HepG2 (cell line): ENCODE data around the gene RXYLT1. TPM values are rescaled to one million over a fixed set of nuclear protein-coding genes. Genes with fewer than 3 reads are reported as not detected.
"Not testable (repeated sequence)": the region's sequence is repeated elsewhere in the genome, so short reads cannot be mapped to it uniquely, and the experiment has no call there.

Source experiments
- ATAC-seq: fragments of 200-7000 bp; cut with Tn5 transposase; 3 replicates; pipeline ENCODE4 v1.9.1; 2020; ENCODE audit warnings: mild to moderate bottlenecking, moderate library complexity
- BruUV-seq: library from RNA; stranded (reverse); fragments of 400-500 nt; replicated peaks from 2 replicates; lab custom pipeline; 2021; lab: Mats Ljungman, UMichigan
- CTCF ChIA-PET: fragments of 300-600 bp; formaldehyde crosslinking; extraction: SDS; loops from one replicate; lab custom pipeline; 2021; ENCODE audit warnings: low total read pairs, inconsistent platforms, low intra/inter-chr PET ratio; lab: Yijun Ruan, JAX
- POLR2A ChIA-PET: fragments of 350-600 bp; sonication (Branson Sonifier 250); formaldehyde crosslinking; loops from one replicate; lab custom pipeline; 2020; ENCODE audit warnings: antibody characterized with exemption, inconsistent platforms; lab: Yijun Ruan, JAX
- DNase-seq: peaks from one replicate; pipeline ENCODE4 v3.0.0-alpha.2; 2015; ENCODE audit warnings: low spot score
- FAIRE-seq: peaks from 3 replicates; lab custom pipeline; 2011; peaks lifted over from hg19 to GRCh38; lab: Jason Lieb, UNC
- H2AFZ ChIP-seq: one replicate; pipeline ENCODE4 v1.6.1; 2011; ENCODE audit warnings: low read length, inconsistent platforms
- H3K27ac ChIP-seq: fragments of 300-600 bp; 3 replicates; pipeline ENCODE4 v1.8.0; 2011; ENCODE audit warnings: mixed run types, mild to moderate bottlenecking, mixed read lengths, low read length, inconsistent platforms; ENCODE audit not compliant: insufficient read depth; ENCODE audit errors: extremely low read length
- H3K27me3 ChIP-seq, 2 experiments: fragments of 200-600 bp in 1 of 2; 2 replicates in 1 of 2; 3 replicates in 1 of 2; pipeline versions ENCODE4 v1.6.0 to v1.8.0; 2011; ENCODE audit warnings: low read length in 2 of 2, mild to moderate bottlenecking in 2 of 2, moderate library complexity in 2 of 2, inconsistent platforms in 1 of 2; ENCODE audit not compliant: insufficient read depth in 2 of 2, control insufficient read depth in 1 of 2
- H3K36me3 ChIP-seq, 2 experiments: fragments of 200-600 bp in 1 of 2; replicated peaks in 1 of 2; 2 replicates in 1 of 2; 3 replicates in 1 of 2; pipeline versions ENCODE4 v1.5.1 to v1.8.0; 2011; ENCODE audit warnings: low read length in 2 of 2, inconsistent platforms in 1 of 2; ENCODE audit not compliant: insufficient read depth in 2 of 2, control insufficient read depth in 1 of 2
- H3K4me1 ChIP-seq: 2 replicates; pipeline ENCODE4 v1.5.1; 2012; ENCODE audit warnings: low read length, inconsistent platforms; ENCODE audit not compliant: insufficient read depth
- H3K4me2 ChIP-seq: 2 replicates; pipeline ENCODE4 v1.6.0; 2011; ENCODE audit warnings: low read depth, low read length, inconsistent platforms
- H3K4me3 ChIP-seq, 3 experiments: fragments of 200-600 bp in 1 of 3; sonication (generic), shearing (Covaris generic) in 1 of 3; replicated peaks in 1 of 3; 2 replicates each; pipeline ENCODE4 v1.5.1; 2011 to 2016; ENCODE audit warnings: low read length in 3 of 3, inconsistent platforms in 2 of 3, low read depth in 2 of 3, mild to moderate bottlenecking in 2 of 3, control low read depth in 1 of 3, mixed read lengths in 1 of 3; ENCODE audit not compliant: insufficient read depth in 1 of 3
- H3K79me2 ChIP-seq: one replicate; pipeline ENCODE4 v1.6.1; 2011; ENCODE audit warnings: low read length, inconsistent platforms; ENCODE audit not compliant: insufficient read depth
- H3K9ac ChIP-seq: 2 replicates; pipeline ENCODE4 v1.6.0; 2011; ENCODE audit warnings: mild to moderate bottlenecking, low read depth, low read length, inconsistent platforms; ENCODE audit not compliant: insufficient read depth
- H3K9me3 ChIP-seq: 2 replicates; pipeline ENCODE4 v1.5.1; 2012; ENCODE audit warnings: mild to moderate bottlenecking, low read length
- H4K20me1 ChIP-seq: 2 replicates; pipeline ENCODE4 v1.6.0; 2011; ENCODE audit warnings: inconsistent platforms, mild to moderate bottlenecking, low read length, moderate library complexity; ENCODE audit not compliant: insufficient read depth
- WGBS: methylation state at CpG from one replicate; pipeline ENCODE4 v1.1.6; 2017; ENCODE audit warnings: low lambda C conversion rate; 5-methylcytosine and 5-hydroxymethylcytosine counted together
- in situ Hi-C: cut with HindIII; loops from 2 replicates; pipeline ENCODE4 v1.10.0; 2017; ENCODE audit warnings: low pct_unique_long_range_greater_than_20kb; ENCODE audit not compliant: extremely low pct_ligation_motif_present
- intact Hi-C: fragments of 100-400 bp; cut with micrococcal nuclease; formaldehyde crosslinking; loops from one replicate; pipeline ENCODE4 v1.10.0; 2022; ENCODE audit not compliant: unreplicated experiment
- polyA plus RNA-seq, 8 experiments: library from polyadenylated mRNA; depleted of rRNA in 3 of 8; stranded (reverse) in 7 of 8; unstranded in 1 of 8; fragments of >200 nt; fragmentation: Illumina TruSeq in 4 of 8; extraction: Trizol in 4 of 8; gene quantifications; 2 replicates each; pipeline versions ENCODE4 v1.2.1 to v1.2.3, GENCODE V29; 2011 to 2016; ENCODE audit warnings: low read depth in 4 of 8, missing spikeins in 1 of 8, mixed read lengths in 1 of 8; ENCODE audit not compliant: insufficient read depth in 1 of 8
- total RNA-seq, 5 experiments: library from RNA; depleted of rRNA; stranded (reverse); fragments of >200 nt; fragmentation: Illumina TruSeq; extraction: Trizol; gene quantifications; 2 replicates each; pipeline ENCODE4 v1.2.3, GENCODE V29; 2016; ENCODE audit warnings: low read depth in 1 of 5

The RXYLT1 gene
- total and polyA plus RNA-seq, 2 of the 13 experiments (the other 11 are each of a cell fraction or from before 2014, with no cell fraction given) = 8.3 to 15.5 TPM

DNA sequence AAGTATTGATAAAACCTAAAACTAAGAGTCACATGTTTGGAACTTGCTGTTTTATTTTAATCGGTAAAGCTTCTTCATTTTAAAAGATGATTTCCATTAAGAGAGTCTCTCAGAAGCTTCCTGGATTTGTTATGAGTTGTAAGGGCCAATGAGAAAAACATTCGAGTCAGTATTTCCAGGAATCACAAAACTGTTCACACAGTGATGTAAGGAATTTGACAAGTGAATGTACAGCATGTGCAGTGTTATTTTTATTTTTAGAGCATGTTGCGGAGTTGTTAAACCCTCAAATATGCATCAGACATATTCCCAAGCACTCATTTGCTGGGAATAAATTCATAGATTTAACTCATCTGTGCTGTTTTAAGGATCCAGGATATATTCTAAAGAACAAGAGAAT lies 46.1 kb upstream of the RXYLT1 start:
- H3K9ac ChIP-seq, H3K79me2 ChIP-seq, H3K9me3 ChIP-seq, DNase-seq, H3K27me3 ChIP-seq, CTCF ChIA-PET, H4K20me1 ChIP-seq, H3K27ac ChIP-seq, H3K4me1 ChIP-seq, H2AFZ ChIP-seq, H3K36me3 ChIP-seq, ATAC-seq, POLR2A ChIA-PET, H3K4me2 ChIP-seq, H3K4me3 ChIP-seq, in situ Hi-C loops, BruUV-seq: not testable (repeated sequence)
- intact Hi-C loops = loop anchor here (10.0 kb wide), 1 partner anchor 189 kb away; no protein-coding TSS in a partner anchor
- 5% methylated on average over 3 of the region's 3 CpGs for whole genome bisulfite sequencing
- peak; percentile 64 for FAIRE-seq

DNA sequence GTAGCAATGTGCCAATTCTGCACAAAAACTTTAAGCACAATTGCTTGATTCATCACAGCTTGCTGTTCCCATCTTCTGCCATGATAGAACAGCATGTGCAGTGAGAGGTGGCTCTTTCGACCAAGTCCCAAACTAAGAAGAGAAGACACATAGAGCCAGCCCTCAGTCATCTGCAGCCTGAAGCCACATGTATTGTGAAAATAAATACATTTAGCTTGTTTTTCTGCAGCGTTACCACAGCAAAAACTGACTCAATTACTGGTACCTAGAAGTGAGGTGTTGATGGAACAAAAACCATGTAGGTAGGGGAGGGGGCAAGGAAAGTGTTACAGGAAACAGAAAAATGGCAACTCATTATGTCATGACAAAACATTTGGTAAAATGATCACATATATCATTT lies 39.2 kb upstream of the RXYLT1 start:
- H3K36me3 ChIP-seq, H3K9ac ChIP-seq, POLR2A ChIA-PET, in situ Hi-C loops, H3K79me2 ChIP-seq, DNase-seq, FAIRE-seq, H2AFZ ChIP-seq, CTCF ChIA-PET, H3K4me1 ChIP-seq, H4K20me1 ChIP-seq, H3K4me2 ChIP-seq, intact Hi-C loops, H3K9me3 ChIP-seq, ATAC-seq, H3K27me3 ChIP-seq, H3K27ac ChIP-seq, H3K4me3 ChIP-seq, BruUV-seq: not testable (repeated sequence)
- 50% methylated on average over 1 of the region's 2 CpGs for WGBS

DNA sequence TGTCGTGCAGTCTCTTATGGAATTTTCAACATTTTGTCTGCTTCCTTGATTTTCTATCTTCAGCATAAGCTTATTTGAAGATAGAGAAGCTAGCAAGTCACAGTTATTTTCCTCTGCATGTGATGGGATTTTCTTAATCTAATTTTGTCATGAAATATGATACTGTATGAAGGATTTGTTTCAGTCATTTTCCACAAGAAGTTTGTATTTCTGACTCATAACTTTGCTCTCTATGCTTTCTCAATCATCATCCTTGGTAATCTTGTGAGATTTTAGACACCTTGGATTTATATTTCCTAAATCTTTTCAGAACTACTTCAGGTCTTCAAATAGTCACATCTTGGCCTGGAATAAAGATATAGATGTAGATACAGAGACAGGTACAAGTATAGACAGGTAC lies 38.3 kb upstream of the RXYLT1 start:
- H3K4me2 ChIP-seq, H3K4me1 ChIP-seq, H3K27ac ChIP-seq, ATAC-seq, FAIRE-seq, BruUV-seq, in situ Hi-C loops, H3K4me3 ChIP-seq, DNase-seq, CTCF ChIA-PET, H3K27me3 ChIP-seq, H3K79me2 ChIP-seq, intact Hi-C loops, H4K20me1 ChIP-seq, H3K36me3 ChIP-seq, H3K9ac ChIP-seq, POLR2A ChIA-PET, H3K9me3 ChIP-seq, H2AFZ ChIP-seq: not testable (repeated sequence)
- 0% methylated on average over 1 of the region's 1 CpG for WGBS

DNA sequence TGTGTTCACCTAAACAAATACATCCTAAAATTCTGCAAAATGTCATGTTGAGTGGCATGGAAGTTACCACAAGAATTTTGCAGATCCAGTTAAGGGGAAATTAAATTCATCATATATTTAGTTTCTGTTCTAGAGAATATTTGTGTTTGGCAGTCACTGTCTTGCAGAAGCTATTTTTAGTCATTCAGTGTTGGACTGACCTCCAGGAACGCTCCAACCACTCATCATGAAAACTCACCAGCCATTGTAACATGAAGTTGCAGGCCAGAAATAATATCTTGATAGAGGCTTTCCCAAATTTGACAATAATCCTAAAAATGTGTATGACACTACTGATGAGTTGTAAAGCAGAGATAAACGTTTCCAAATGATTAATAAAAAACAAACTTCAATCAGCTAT lies 35.6 kb upstream of the RXYLT1 start:
- POLR2A ChIA-PET, H4K20me1 ChIP-seq, H3K36me3 ChIP-seq, DNase-seq, CTCF ChIA-PET, FAIRE-seq, H3K4me3 ChIP-seq, intact Hi-C loops, H3K4me2 ChIP-seq, BruUV-seq, H3K4me1 ChIP-seq, H3K9me3 ChIP-seq, in situ Hi-C loops, H3K27ac ChIP-seq, H3K79me2 ChIP-seq, H2AFZ ChIP-seq, ATAC-seq, H3K9ac ChIP-seq, H3K27me3 ChIP-seq: not testable (repeated sequence)
- 1% methylated on average over 2 of the region's 2 CpGs for WGBS
